Ovary (tissue), 10 donors: ENCODE results near the gene RHO. TPM values are rescaled to one million over a fixed set of nuclear protein-coding genes. Genes with fewer than 3 reads are reported as not detected.
A peak's percentile ranks its signal among the peaks of the same experiment; 100 is the strongest.
"Not testable (repeated sequence)": the region's sequence is repeated elsewhere in the genome, so short reads cannot be mapped to it uniquely, and the experiment has no call there.

Experiments used
- DNase-seq, 5 donors: peaks; one replicate each; pipeline ENCODE4 v3.0.0-alpha.2; 2019 to 2020
- H3K27ac ChIP-seq, 2 donors: fragments of 200-600 bp; one replicate each; pipeline versions ENCODE4 v1.5.1 to v1.8.0; 2019 to 2022
- H3K27me3 ChIP-seq: fragments of 200-600 bp; one replicate; pipeline ENCODE4 v1.8.0; 2022
- H3K36me3 ChIP-seq: fragments of 200-600 bp; sonication (generic); one replicate; pipeline ENCODE4 v1.5.1; 2019
- H3K4me1 ChIP-seq: one replicate; pipeline ENCODE4 v1.8.1; 2013; ENCODE audit warnings: mild to moderate bottlenecking, moderate library complexity; ENCODE audit not compliant: insufficient read depth
- H3K4me3 ChIP-seq: fragments of 200-600 bp; sonication (generic); one replicate; pipeline ENCODE4 v1.5.1; 2017
- H3K9me3 ChIP-seq, 2 donors: fragments of 200-600 bp in 1 of 2; sonication (generic) in 1 of 2; one replicate each; pipeline versions ENCODE4 v1.5.1 to v1.8.1; 2013 to 2019; ENCODE audit warnings: mild to moderate bottlenecking in 1 of 2, moderate library complexity in 1 of 2
- CTCF ChIP-seq, 3 donors: fragments of 450-650 bp in 2 of 3; fragments of 200-600 bp in 1 of 3; IDR thresholded peaks; one replicate each; pipeline versions ENCODE4 v1.5.1 to v1.8.0; 2016 to 2022; ENCODE audit warnings: antibody characterized with exemption in 3 of 3, mild to moderate bottlenecking in 1 of 3
- EP300 ChIP-seq: sonication (generic); formaldehyde crosslinking; IDR thresholded peaks from one replicate; pipeline ENCODE4 v1.6.1; 2017; ENCODE audit warnings: antibody characterized with exemption
- POLR2A ChIP-seq: fragments of 450-650 bp; IDR thresholded peaks from one replicate; pipeline ENCODE4 v1.6.1; 2017; ENCODE audit warnings: antibody characterized with exemption, mild to moderate bottlenecking, moderate library complexity
- WGBS, 3 donors: extraction: QIAGEN DNeasy Blood & Tissue Kit in 1 of 3; methylation state at CpG; one replicate each; pipeline versions ENCODE4 v1.1.5 to v1.1.7; 2013 to 2017; 5-methylcytosine and 5-hydroxymethylcytosine counted together
- intact Hi-C, 4 donors: fragments of 100-400 bp; cut with DNase I; formaldehyde crosslinking; loops; one replicate each; pipeline versions ENCODE4 v1.11.0 to v1.15.1; 2022 to 2023
- long read RNA-seq, 3 donors: library from polyadenylated mRNA in 2 of 3; unstranded in 2 of 3; transcript quantifications; one replicate each; pipeline ENCODE4 v2.0.0 and lab custom pipeline, GENCODE V29; 2021 to 2026
- polyA plus RNA-seq, 2 donors: library from polyadenylated mRNA; stranded (reverse); fragments of 200-250 nt in 1 of 2; fragments of 350-450 nt in 1 of 2; fragmentation: Illumina TruSeq in 1 of 2; extraction: RNeasy Lipid Tissue Mini Kit (QIAGEN cat#74804) in 1 of 2; gene quantifications; one replicate each; pipeline ENCODE4 v1.2.3, GENCODE V29; 2013 to 2014
- total RNA-seq, 7 donors: library from RNA; depleted of rRNA in 2 of 7; stranded (reverse); fragments of >200 nt in 2 of 7; fragmentation: NEBNext Ultra II Directional in 3 of 7; extraction: Animal tissue kit (Norgen Biotek cat#: 25700) in 3 of 7; gene quantifications; one replicate each; pipeline versions ENCODE4 v1.1.0 to v1.2.4, GENCODE V29; 2016 to 2023
- donor health status: DM: no; HTN: no; CAD: no; lungs with moderate emphysema.
- donor health status: DM: no; HTN: no; CAD: no.
- donor health status: Bipolar disorder and iron deficiency.
- donor health status: DM: yes; HTN: yes; CAD: no.
- donor health status: DM: no; HTN: no; CAD: no.
- donor health status: DM: yes; HTN: yes; CAD: no.

The RHO gene
- total RNA-seq (under 1 TPM in 2 of 7 donors, not detected in 5; 0.13 to 0.24 TPM), polyA plus RNA-seq (not detected)
- long read RNA-seq, donor 1, result 0 reads
- long read RNA-seq, donor 2, result 0 reads
- long read RNA-seq, donor 3, result 0 reads

GRCh38 chr3:129528589-129529100 is at the start of gene RHO:
RHO (plus strand) TSS chr3:129528639; CDS start chr3:129528734, 95 bp downstream.
- Histone ChIP-seq H3K27ac (no peak within 1 kb of the TSS), H3K9me3 (no peaks in the 10 kb centered on the region), H3K4me1 (peaks cover 6% of the 10 kb centered on the region), H3K4me3 (no peak within 1 kb of the TSS), H3K36me3 (no peaks in the 10 kb centered on the region), H3K27me3 (no peaks in the 10 kb centered on the region)
- no peak for DNase-seq
- 90 to 96% (median 96%) methylated on average over 18 of the region's 18 CpGs for WGBS, 3 donors
- intact Hi-C loops, result no loop called here
- TF ChIP-seq EP300, result no peak
- no peak for TF ChIP-seq CTCF (IDR thresholded peaks at IDR 0.05)
- no peak for TF ChIP-seq POLR2A

- H3K27me3 ChIP-seq, H3K27ac ChIP-seq, H3K4me3 ChIP-seq, H3K9me3 ChIP-seq, H3K4me1 ChIP-seq, H3K36me3 ChIP-seq: not testable (repeated sequence)
- DNase-seq, result peak; percentile 46 to 85 (median 65)
- intact Hi-C loops, result loop anchor here in 3 of 4 donors (10.0 kb wide), 3 partner anchors 124 to 454 kb away; partner anchors contain the start of gene PLXND1 (in 1 of the 3)
- WGBS, 3 donors, result 33 to 50% (median 38%) methylated on average over 8 to 10 of the region's 11 CpGs
Observed at GRCh38 chr3:129481225-129481765, 47.1 kb upstream of the RHO start.

GRCh38 chr3:129481766-129482332 is 46.6 kb upstream of the RHO start:
- intact Hi-C loops, result loop anchor here in 3 of 4 donors (10.0 kb wide), 3 partner anchors 123 to 453 kb away; partner anchors contain the start of gene PLXND1 (in 1 of the 3)
- peaks cover 3% of the 10 kb centered on the region for H3K36me3 ChIP-seq
- no peak for TF ChIP-seq EP300
- TF ChIP-seq POLR2A, result no peak
- no peak for TF ChIP-seq CTCF (IDR thresholded peaks at IDR 0.05)
- peaks cover 2% of the 10 kb centered on the region for H3K4me1 ChIP-seq
- H3K27ac ChIP-seq, result no peak overlapping the region
- no peaks in the 10 kb centered on the region for H3K27me3 ChIP-seq
- no peak overlapping the region for H3K4me3 ChIP-seq
- peak; percentile 47 to 78 (median 53) for DNase-seq
- 52 to 60% (median 58%) methylated on average over 12 of the region's 12 CpGs for WGBS, 3 donors
- H3K9me3 ChIP-seq, result no peaks in the 10 kb centered on the region

- Histone ChIP-seq H3K4me1 (peaks cover 2% of the 10 kb centered on the region), H3K9me3 (no peaks in the 10 kb centered on the region), H3K27me3 (no peaks in the 10 kb centered on the region), H3K27ac (no peak overlapping the region), H3K36me3 (peaks cover 3% of the 10 kb centered on the region), H3K4me3 (no peak overlapping the region)
- WGBS, 3 donors, result 60 to 81% (median 79%) methylated on average over 1 of the region's 1 CpG
- intact Hi-C loops, result loop anchor here in 3 of 4 donors (10.0 kb wide), 3 partner anchors 122 to 452 kb away; partner anchors contain the start of gene PLXND1 (in 1 of the 3)
- DNase-seq, result no peak
- TF ChIP-seq POLR2A (no peak), CTCF (IDR thresholded peaks at IDR 0.05) (no peak), EP300 (no peak)
Observed at GRCh38 chr3:129482721-129483120, 45.7 kb upstream of the RHO start.
